Prostate gland (tissue), 2 donors: Measurements from ENCODE around the gene RAVER2.

Source experiments
- POLR2AphosphoS5 ChIP-seq: sonication (generic); formaldehyde crosslinking; IDR thresholded peaks from one replicate; pipeline ENCODE4 v1.6.1; 2017; ENCODE audit warnings: antibody characterized with exemption
- TF ChIP-seq, protein P1 (sequence below), 4 experiments: fragments of 200-600 bp in 2 of 4; fragments of 450-650 bp in 2 of 4; sonication (generic) in 2 of 4; IDR thresholded peaks; 1 replicate in 3 of 4; 2 replicates in 1 of 4; pipeline ENCODE4 v1.5.1; 2016 to 2019; ENCODE audit warnings: antibody characterized with exemption in 4 of 4, mild to moderate bottlenecking in 2 of 4, moderate library complexity in 2 of 4

GRCh38 chr1:64822621-64823020, 77.7 kb downstream of the RAVER2 start:
- TF ChIP-seq POLR2AphosphoS5: no peak
- TF ChIP-seq, protein P1, sequence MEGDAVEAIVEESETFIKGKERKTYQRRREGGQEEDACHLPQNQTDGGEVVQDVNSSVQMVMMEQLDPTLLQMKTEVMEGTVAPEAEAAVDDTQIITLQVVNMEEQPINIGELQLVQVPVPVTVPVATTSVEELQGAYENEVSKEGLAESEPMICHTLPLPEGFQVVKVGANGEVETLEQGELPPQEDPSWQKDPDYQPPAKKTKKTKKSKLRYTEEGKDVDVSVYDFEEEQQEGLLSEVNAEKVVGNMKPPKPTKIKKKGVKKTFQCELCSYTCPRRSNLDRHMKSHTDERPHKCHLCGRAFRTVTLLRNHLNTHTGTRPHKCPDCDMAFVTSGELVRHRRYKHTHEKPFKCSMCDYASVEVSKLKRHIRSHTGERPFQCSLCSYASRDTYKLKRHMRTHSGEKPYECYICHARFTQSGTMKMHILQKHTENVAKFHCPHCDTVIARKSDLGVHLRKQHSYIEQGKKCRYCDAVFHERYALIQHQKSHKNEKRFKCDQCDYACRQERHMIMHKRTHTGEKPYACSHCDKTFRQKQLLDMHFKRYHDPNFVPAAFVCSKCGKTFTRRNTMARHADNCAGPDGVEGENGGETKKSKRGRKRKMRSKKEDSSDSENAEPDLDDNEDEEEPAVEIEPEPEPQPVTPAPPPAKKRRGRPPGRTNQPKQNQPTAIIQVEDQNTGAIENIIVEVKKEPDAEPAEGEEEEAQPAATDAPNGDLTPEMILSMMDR (IDR thresholded peaks at IDR 0.05): no peak
